Gastroesophageal sphincter (tissue), 4 donors: ENCODE results near the gene SSC5D. TPM values are rescaled to one million over a fixed set of nuclear protein-coding genes. Genes with fewer than 3 reads are reported as not detected.
"Not testable (repeated sequence)": the region's sequence is repeated elsewhere in the genome, so short reads cannot be mapped to it uniquely, and the experiment has no call there.

ENCODE experiments used
- ATAC-seq: fragments of 150-250 bp; one replicate; pipeline ENCODE4 v1.9.1; 2016; ENCODE audit warnings: mild to moderate bottlenecking, moderate library complexity
- H3K27ac ChIP-seq, 4 donors: fragments of 200-600 bp; sonication (generic) in 3 of 4; 1 replicate in 3 of 4; 2 replicates in 1 of 4; pipeline ENCODE4 v1.5.1; 2016 to 2019
- H3K27me3 ChIP-seq: fragments of 200-600 bp; sonication (generic); one replicate; pipeline ENCODE4 v1.5.1; 2019
- H3K36me3 ChIP-seq, 2 donors: fragments of 200-600 bp; sonication (generic); one replicate each; pipeline ENCODE4 v1.5.1; 2019; ENCODE audit warnings: control low read depth in 1 of 2
- H3K4me1 ChIP-seq, 3 donors: fragments of 200-600 bp; sonication (generic); 1 replicate in 2 of 3; 2 replicates in 1 of 3; pipeline ENCODE4 v1.5.1; 2016 to 2019; ENCODE audit warnings: control low read depth in 2 of 3
- H3K4me3 ChIP-seq, 2 donors: fragments of 200-600 bp; sonication (generic); one replicate each; pipeline ENCODE4 v1.5.1; 2019; ENCODE audit warnings: mild to moderate bottlenecking in 1 of 2, moderate library complexity in 1 of 2
- H3K9me3 ChIP-seq, 3 donors: fragments of 200-600 bp; sonication (generic); one replicate each; pipeline ENCODE4 v1.5.1; 2017 to 2019; ENCODE audit warnings: control low read depth in 2 of 3
- CTCF ChIP-seq, 4 experiments: fragments of 200-600 bp in 2 of 4; fragments of 450-650 bp in 2 of 4; sonication (generic) in 1 of 4; IDR thresholded peaks; one replicate each; pipeline ENCODE4 v1.5.1; 2017 to 2019; ENCODE audit warnings: antibody characterized with exemption in 4 of 4, mild to moderate bottlenecking in 2 of 4, moderate library complexity in 2 of 4
- EP300 ChIP-seq: sonication (generic); formaldehyde crosslinking; IDR thresholded peaks from one replicate; pipeline ENCODE4 v1.6.1; 2017; ENCODE audit warnings: antibody characterized with exemption, mild to moderate bottlenecking
- POLR2A ChIP-seq, 2 donors: fragments of 450-650 bp; IDR thresholded peaks; one replicate each; pipeline ENCODE4 v1.6.1; 2017; ENCODE audit warnings: antibody characterized with exemption in 2 of 2, mild to moderate bottlenecking in 2 of 2, moderate library complexity in 1 of 2
- POLR2AphosphoS5 ChIP-seq: sonication (generic); formaldehyde crosslinking; IDR thresholded peaks from one replicate; pipeline ENCODE4 v1.6.1; 2017; ENCODE audit warnings: antibody characterized with exemption
- WGBS, 2 donors: methylation state at CpG; one replicate each; pipeline ENCODE4 v1.1.5; 2018; ENCODE audit warnings: low coverage in 1 of 2; 5-methylcytosine and 5-hydroxymethylcytosine counted together
- total RNA-seq, 4 donors: library from RNA; depleted of rRNA; stranded (reverse); fragments of >200 nt; gene quantifications; one replicate each; pipeline ENCODE4 v1.1.0, GENCODE V29; 2016

Gene SSC5D
- total RNA-seq, 4 donors from 2014 or later: 6.3 to 39.2 (median 23.5) TPM

- peaks cover 0 to 67% (median 17%) of the 10 kb centered on the region in 3 donors for H3K4me1 ChIP-seq
Measured at GRCh38 chr19:55493052-55493644, 4.9 kb downstream of the SSC5D start.

DNA sequence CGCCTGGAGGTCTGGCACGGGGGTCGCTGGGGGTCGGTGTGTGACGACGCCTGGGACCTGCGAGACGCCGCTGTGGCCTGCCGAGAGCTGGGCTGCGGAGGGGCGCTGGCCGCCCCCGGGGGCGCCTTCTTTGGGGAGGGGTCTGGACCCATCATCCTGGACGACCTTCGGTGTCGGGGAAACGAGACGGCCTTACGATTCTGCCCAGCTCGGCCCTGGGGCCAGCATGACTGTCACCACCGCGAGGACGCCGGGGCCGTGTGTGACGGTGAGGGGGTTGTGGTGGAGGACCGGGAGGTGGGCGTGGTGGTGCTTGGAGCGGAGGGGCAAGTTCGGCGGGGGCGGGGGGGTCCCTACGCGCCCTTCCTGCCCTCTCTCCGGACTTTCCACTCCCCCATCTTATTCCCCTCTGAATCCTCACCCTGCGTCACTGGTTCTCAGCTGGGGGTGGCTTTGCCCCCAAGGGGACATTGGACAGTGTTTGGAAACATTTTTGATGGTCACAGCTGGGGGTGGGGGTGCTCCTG is 5.5 kb downstream of the SSC5D start:
- 44% methylated on average over 8 of the region's 38 CpGs; no CpG with 5 or more reads in 1 of the 2 donors for WGBS, 2 donors
- ATAC-seq: no peak
- H3K27ac ChIP-seq: peak overlapping the region in 3 of 4 donors; percentile 47 to 96 (median 95)
- no peaks in the 10 kb centered on the region for H3K27me3 ChIP-seq
- H3K4me3 ChIP-seq: peak overlapping the region in 1 of 2 donors; percentile 36
- peaks cover 0 to 4% of the 10 kb centered on the region in 2 donors for H3K36me3 ChIP-seq
- no peaks in the 10 kb centered on the region for H3K9me3 ChIP-seq
- peaks cover 0 to 67% (median 14%) of the 10 kb centered on the region in 3 donors for H3K4me1 ChIP-seq
- TF ChIP-seq POLR2A (IDR thresholded peaks at IDR 0.05) (no peak), CTCF (IDR thresholded peaks at IDR 0.05) (no peak), POLR2AphosphoS5 (no peak), EP300 (no peak)

More at GRCh38 chr19:55493052-55493644, 4.9 kb downstream of the SSC5D start:
- Histone ChIP-seq H3K9me3 (no peaks in the 10 kb centered on the region), H3K4me3 (peak overlapping the region in 1 of 2 donors; percentile 36), H3K27me3 (no peaks in the 10 kb centered on the region), H3K27ac (peak overlapping the region in 3 of 4 donors; percentile 47 to 96 (median 95)), H3K36me3 (peaks cover 0 to 3% of the 10 kb centered on the region in 2 donors)
- TF ChIP-seq POLR2A (IDR thresholded peaks at IDR 0.05): no peak
- no peak for TF ChIP-seq EP300
- TF ChIP-seq POLR2AphosphoS5: no peak
- no peak for TF ChIP-seq CTCF (IDR thresholded peaks at IDR 0.05)
- WGBS, 2 donors: 10 to 33% methylated on average over 2 to 3 of the region's 18 CpGs
- ATAC-seq: no peak

- Histone ChIP-seq H3K4me3 (peak overlapping the region in 1 of 2 donors; percentile 36), H3K36me3 (peaks cover 0 to 9% of the 10 kb centered on the region in 2 donors)
- TF ChIP-seq CTCF (IDR thresholded peaks at IDR 0.05) (no peak), EP300 (no peak), POLR2A (IDR thresholded peaks at IDR 0.05) (peak in 1 of 2 donors; percentile 15), POLR2AphosphoS5 (no peak)
Measured at GRCh38 chr19:55494172-55494761, 6.0 kb downstream of the SSC5D start.

GRCh38 chr19:55495646-55496349 is 7.6 kb downstream of the SSC5D start:
- 23 to 71% methylated on average over 2 to 3 of the region's 11 CpGs for WGBS, 2 donors
- Histone ChIP-seq H3K27ac (no peak overlapping the region), H3K4me1 (peaks cover 0 to 51% (median 6%) of the 10 kb centered on the region in 3 donors), H3K27me3 (no peaks in the 10 kb centered on the region), H3K4me3 (no peak overlapping the region), H3K9me3 (no peaks in the 10 kb centered on the region), H3K36me3 (peaks cover 0 to 22% of the 10 kb centered on the region in 2 donors)
- no peak for ATAC-seq
- TF ChIP-seq POLR2A (IDR thresholded peaks at IDR 0.05): no peak

More at GRCh38 chr19:55494172-55494761, 6.0 kb downstream of the SSC5D start:
- peak; percentile 44 for ATAC-seq
- Histone ChIP-seq H3K4me1 (peaks cover 0 to 66% (median 8%) of the 10 kb centered on the region in 3 donors), H3K27me3 (no peaks in the 10 kb centered on the region), H3K27ac (peak overlapping the region in 3 of 4 donors; percentile 47 to 96 (median 95)), H3K9me3 (no peaks in the 10 kb centered on the region)
- 55% methylated on average over 4 of the region's 22 CpGs; no CpG with 5 or more reads in 1 of the 2 donors for WGBS, 2 donors

DNA sequence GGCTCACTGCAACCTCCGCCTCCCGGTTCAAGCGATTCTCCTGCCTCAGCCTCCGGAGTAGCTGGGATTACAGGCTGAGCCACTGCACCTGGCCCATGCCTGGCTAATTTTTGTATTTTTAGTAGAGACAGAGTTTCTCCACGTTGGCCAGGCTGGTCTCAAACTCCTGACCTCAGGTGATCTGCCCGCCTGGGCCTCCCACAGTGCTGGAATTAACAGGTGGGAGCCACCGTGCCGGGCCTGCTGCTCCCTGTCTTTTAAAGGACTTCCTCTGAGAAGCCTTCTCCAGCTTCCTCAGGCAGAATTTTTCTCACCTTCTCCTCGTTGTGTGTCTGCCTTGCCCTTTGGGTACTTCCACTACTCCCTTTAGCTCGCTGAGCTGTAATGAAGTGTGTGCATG is 8.6 kb downstream of the SSC5D start:
- H3K27me3 ChIP-seq, H3K9me3 ChIP-seq, H3K4me3 ChIP-seq, ATAC-seq: not testable (repeated sequence)
- WGBS, 2 donors: 40 to 73% methylated on average over 2 to 9 of the region's 10 CpGs
- peaks cover 0 to 40% (median under 1%) of the 10 kb centered on the region in 3 donors for H3K4me1 ChIP-seq
- peak overlapping the region in 1 of 4 donors; percentile 10 for H3K27ac ChIP-seq
- H3K36me3 ChIP-seq: peaks cover 0 to 33% of the 10 kb centered on the region in 2 donors
